MCF 10A (cell line): ENCODE data around the gene ATOH8. TPM values are rescaled to one million over a fixed set of nuclear protein-coding genes. Genes with fewer than 3 reads are reported as not detected.

Experiments used
- BruUV-seq: library from RNA; stranded (reverse); fragments of 400-500 nt; replicated peaks from 2 replicates; lab custom pipeline; 2021; lab: Mats Ljungman, UMichigan
- CTCF ChIA-PET: fragments of 300-600 bp; sonication (Branson Sonifier 250); formaldehyde crosslinking; extraction: SDS; loops from one replicate; lab custom pipeline; 2021; ENCODE audit warnings: antibody characterized with exemption, inconsistent platforms; lab: Yijun Ruan, JAX
- POLR2A ChIA-PET: fragments of 300-600, 350-650 bp; sonication (Branson Sonifier 250); formaldehyde crosslinking; extraction: SDS; loops from one replicate; lab custom pipeline; 2020; ENCODE audit warnings: antibody characterized with exemption, inconsistent platforms; lab: Yijun Ruan, JAX
- DNase-seq: peaks from one replicate; pipeline ENCODE4 v3.0.0-alpha.2; 2018; ENCODE audit not compliant: unreplicated experiment
- H3K27ac Mint-ChIP-seq: one replicate; pipeline ENCODE4 v1.8.0; 2022; ENCODE audit warnings: mild to moderate bottlenecking, low read depth, mixed read lengths; ENCODE audit not compliant: unreplicated experiment
- H3K27me3 Mint-ChIP-seq: one replicate; pipeline ENCODE4 v1.8.0; 2022; ENCODE audit warnings: mixed read lengths; ENCODE audit not compliant: insufficient read depth, unreplicated experiment
- H3K36me3 Mint-ChIP-seq: one replicate; pipeline ENCODE4 v1.8.0; 2022; ENCODE audit warnings: mild to moderate bottlenecking, moderate library complexity, mixed read lengths; ENCODE audit not compliant: insufficient read depth, unreplicated experiment
- H3K4me1 Mint-ChIP-seq: one replicate; pipeline ENCODE4 v1.8.0; 2022; ENCODE audit warnings: mixed read lengths; ENCODE audit not compliant: insufficient read depth, unreplicated experiment
- H3K4me3 Mint-ChIP-seq: one replicate; pipeline ENCODE4 v1.8.0; 2022; ENCODE audit warnings: mild to moderate bottlenecking, moderate library complexity, mixed read lengths; ENCODE audit not compliant: unreplicated experiment
- H3K9me3 Mint-ChIP-seq: one replicate; pipeline ENCODE4 v1.8.0; 2022; ENCODE audit warnings: mixed read lengths; ENCODE audit not compliant: unreplicated experiment
- intact Hi-C: fragments of 100-400 bp; cut with micrococcal nuclease; formaldehyde crosslinking; loops from 2 replicates; pipeline ENCODE4 v1.14.1; 2022
- total RNA-seq: library from RNA; stranded (reverse); gene quantifications from 2 replicates; pipeline ENCODE4 v1.2.3, GENCODE V29; 2022
- TF ChIP-seq, protein P1 (sequence below): fragments of 200-600 bp; IDR thresholded peaks from one replicate; pipeline ENCODE4 v1.8.0; 2022; ENCODE audit warnings: antibody characterized with exemption, mild to moderate bottlenecking; ENCODE audit not compliant: unreplicated experiment

The ATOH8 gene
- total RNA-seq, 1 experiment from 2014 or later = 0.72 TPM

DNA sequence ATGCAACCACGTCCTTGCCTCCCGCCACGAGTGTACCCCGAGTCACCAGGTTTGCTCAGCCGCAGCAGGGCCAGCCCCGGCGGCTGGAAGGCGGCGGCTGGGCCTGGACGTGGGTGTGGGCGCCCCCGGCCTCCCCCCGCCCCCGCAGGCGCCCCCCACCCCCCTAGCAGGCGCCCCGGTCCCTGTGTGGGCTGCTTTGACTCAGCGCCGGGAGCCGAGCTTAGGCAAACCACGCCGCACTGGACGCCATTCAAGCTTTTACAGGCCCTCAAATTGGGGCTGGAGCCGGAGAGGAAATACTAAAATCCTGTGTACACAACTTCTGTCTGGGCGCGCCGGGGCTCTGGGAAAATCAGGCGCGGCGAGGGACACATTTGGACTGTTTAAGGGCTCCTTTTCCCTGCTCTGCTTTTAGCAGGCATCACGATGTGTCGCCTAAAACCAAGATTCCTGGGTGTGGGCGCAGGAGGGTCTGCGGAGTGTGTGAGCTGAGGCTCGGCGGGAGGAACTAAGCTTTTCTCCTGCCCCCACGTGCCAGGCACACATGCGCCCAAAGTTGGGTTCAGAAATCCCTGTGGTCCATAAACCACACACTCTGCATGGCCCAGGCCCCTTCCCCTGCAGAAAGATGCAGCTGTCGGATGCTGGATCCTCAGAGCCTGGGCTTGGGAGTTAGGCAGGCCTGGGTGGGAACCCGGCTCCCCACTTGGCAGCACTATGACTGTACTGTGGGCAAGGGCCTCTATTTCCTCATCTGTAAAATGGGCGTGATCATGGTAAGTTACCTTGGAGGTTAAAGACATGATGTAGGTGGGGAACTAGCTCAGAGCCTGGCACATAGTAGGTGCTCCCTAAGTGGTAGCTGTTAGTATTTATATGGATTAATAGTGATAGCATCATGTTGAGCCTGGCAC lies 57.6 kb downstream of the ATOH8 start:
- peaks cover 5% of the 10 kb centered on the region for H3K4me1 Mint-ChIP-seq
- no peak overlapping the region for H3K4me3 Mint-ChIP-seq

DNA sequence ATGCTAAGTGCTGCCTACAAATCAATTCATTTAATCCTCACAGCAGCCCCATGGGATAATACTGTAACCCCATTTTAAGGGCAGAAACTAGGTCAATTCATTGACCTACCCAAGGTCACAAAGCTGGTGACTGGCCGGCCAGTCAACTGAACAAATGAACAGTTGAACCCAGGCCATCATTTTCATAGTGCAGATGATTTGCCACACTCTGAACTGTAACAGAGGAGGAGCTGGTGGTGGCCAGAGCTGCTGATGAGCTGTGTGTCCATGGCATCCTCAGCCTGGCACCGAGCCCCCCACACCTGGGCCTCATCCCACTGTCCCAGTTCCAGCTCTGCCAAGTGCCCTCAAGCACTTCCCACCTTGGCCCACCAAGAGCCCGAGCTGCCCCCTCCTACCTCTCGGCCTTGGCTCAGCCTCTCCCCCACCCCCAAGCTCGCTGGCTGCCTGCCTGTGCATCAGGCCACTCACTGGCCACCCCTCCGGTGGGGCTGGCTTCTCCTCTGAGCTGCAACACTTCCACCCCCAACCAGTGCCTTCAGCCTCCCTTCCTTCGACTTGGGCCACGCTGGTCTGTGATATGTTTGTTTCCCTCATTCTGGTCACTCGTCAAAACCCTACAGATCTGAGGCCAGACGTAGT lies 58.4 kb downstream of the ATOH8 start:
- DNase-seq = no peak
- CTCF ChIA-PET = interaction anchor here (0.7 to 6.9 kb wide), 12 partner anchors 9 to 267 kb away, joined by 3 to 153 read pairs (median 7); partner anchors contain the start of gene ATOH8
- H3K36me3 Mint-ChIP-seq = no peaks in the 10 kb centered on the region
- intact Hi-C loops = no loop called here
- TF ChIP-seq, protein P1, sequence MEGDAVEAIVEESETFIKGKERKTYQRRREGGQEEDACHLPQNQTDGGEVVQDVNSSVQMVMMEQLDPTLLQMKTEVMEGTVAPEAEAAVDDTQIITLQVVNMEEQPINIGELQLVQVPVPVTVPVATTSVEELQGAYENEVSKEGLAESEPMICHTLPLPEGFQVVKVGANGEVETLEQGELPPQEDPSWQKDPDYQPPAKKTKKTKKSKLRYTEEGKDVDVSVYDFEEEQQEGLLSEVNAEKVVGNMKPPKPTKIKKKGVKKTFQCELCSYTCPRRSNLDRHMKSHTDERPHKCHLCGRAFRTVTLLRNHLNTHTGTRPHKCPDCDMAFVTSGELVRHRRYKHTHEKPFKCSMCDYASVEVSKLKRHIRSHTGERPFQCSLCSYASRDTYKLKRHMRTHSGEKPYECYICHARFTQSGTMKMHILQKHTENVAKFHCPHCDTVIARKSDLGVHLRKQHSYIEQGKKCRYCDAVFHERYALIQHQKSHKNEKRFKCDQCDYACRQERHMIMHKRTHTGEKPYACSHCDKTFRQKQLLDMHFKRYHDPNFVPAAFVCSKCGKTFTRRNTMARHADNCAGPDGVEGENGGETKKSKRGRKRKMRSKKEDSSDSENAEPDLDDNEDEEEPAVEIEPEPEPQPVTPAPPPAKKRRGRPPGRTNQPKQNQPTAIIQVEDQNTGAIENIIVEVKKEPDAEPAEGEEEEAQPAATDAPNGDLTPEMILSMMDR = no peak
- POLR2A ChIA-PET = interaction anchor here (0.8 to 1.3 kb wide), 2 partner anchors 13 to 70 kb away, joined by 4 read pairs; no protein-coding TSS in a partner anchor
- peaks cover 5% of the 10 kb centered on the region for H3K4me1 Mint-ChIP-seq
- H3K9me3 Mint-ChIP-seq = no peaks in the 10 kb centered on the region
- BruUV-seq = no TSS peak
- H3K27me3 Mint-ChIP-seq = no peaks in the 10 kb centered on the region
- no peak overlapping the region for H3K4me3 Mint-ChIP-seq
- H3K27ac Mint-ChIP-seq = no peak overlapping the region

More for the DNA sequence above, 57.6 kb downstream of the ATOH8 start:
- no peaks in the 10 kb centered on the region for H3K27me3 Mint-ChIP-seq
- peak overlapping the region; percentile 64 for H3K27ac Mint-ChIP-seq
- POLR2A ChIA-PET = interaction anchor here (0.8 to 1.3 kb wide), 2 partner anchors 12 to 69 kb away, joined by 4 read pairs; no protein-coding TSS in a partner anchor
- DNase-seq = no peak
- no peaks in the 10 kb centered on the region for H3K36me3 Mint-ChIP-seq
- no peaks in the 10 kb centered on the region for H3K9me3 Mint-ChIP-seq
- CTCF ChIA-PET = interaction anchor here (0.6 to 6.9 kb wide), 13 partner anchors 9 to 268 kb away, joined by 3 to 153 read pairs (median 7); partner anchors contain the start of gene ATOH8
- BruUV-seq = no TSS peak
- intact Hi-C loops = no loop called here
- TF ChIP-seq, protein P1 = no peak

GRCh38 chr2:85813211-85813981 lies 59.6 kb downstream of the ATOH8 start:
- intact Hi-C loops = no loop called here
- BruUV-seq = no TSS peak
- Mint-ChIP-seq H3K9me3 (no peaks in the 10 kb centered on the region), H3K27ac (no peak overlapping the region), H3K36me3 (no peaks in the 10 kb centered on the region), H3K4me3 (no peak overlapping the region), H3K27me3 (no peaks in the 10 kb centered on the region), H3K4me1 (peaks cover 5% of the 10 kb centered on the region)
- TF ChIP-seq, protein P1 = no peak
- no peak for DNase-seq
- ChIA-PET POLR2A (interaction anchor here (0.6 to 1.8 kb wide), 7 partner anchors 43 to 186 kb away, joined by 3 to 10 read pairs (median 3); no protein-coding TSS in a partner anchor), CTCF (interaction anchor here (0.6 to 6.9 kb wide), 42 partner anchors 9 to 265 kb away, joined by 3 to 153 read pairs (median 7); partner anchors contain the start of gene ATOH8)
